WI38 (cell line): Measurements from ENCODE around the gene CUL7.

Experiments used
- H3K4me3 ChIP-seq: 2 replicates; pipeline ENCODE4 v1.5.1; 2011; ENCODE audit warnings: low read depth, mild to moderate bottlenecking, control low read depth, low read length
- TF ChIP-seq, protein P1 (sequence below): IDR thresholded peaks from 2 replicates; pipeline ENCODE4 v1.5.1; 2012; ENCODE audit warnings: low read depth, mild to moderate bottlenecking, control low read depth, low read length

The CUL7 gene

DNA sequence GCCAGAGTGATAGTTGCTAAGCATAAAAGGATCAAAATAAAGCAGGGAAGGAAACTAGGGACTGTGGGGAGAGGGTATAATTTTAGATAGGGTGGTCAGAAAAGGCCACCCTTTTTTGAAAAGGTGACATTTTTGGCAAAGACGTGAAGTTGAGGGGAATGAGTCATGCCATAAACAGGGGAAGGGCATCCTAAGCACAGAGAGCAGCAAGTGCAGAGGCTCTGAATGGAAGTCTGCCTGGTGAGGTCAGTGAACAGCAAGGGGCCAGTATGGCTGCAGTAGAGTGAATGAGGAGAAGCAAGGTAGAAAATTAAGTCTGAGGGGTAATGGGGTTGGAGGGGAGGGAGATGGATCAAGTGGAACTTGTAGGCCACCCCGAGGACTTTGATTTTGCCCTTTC is 8.2 kb upstream of the CUL7 start:
- TF ChIP-seq, protein P1, sequence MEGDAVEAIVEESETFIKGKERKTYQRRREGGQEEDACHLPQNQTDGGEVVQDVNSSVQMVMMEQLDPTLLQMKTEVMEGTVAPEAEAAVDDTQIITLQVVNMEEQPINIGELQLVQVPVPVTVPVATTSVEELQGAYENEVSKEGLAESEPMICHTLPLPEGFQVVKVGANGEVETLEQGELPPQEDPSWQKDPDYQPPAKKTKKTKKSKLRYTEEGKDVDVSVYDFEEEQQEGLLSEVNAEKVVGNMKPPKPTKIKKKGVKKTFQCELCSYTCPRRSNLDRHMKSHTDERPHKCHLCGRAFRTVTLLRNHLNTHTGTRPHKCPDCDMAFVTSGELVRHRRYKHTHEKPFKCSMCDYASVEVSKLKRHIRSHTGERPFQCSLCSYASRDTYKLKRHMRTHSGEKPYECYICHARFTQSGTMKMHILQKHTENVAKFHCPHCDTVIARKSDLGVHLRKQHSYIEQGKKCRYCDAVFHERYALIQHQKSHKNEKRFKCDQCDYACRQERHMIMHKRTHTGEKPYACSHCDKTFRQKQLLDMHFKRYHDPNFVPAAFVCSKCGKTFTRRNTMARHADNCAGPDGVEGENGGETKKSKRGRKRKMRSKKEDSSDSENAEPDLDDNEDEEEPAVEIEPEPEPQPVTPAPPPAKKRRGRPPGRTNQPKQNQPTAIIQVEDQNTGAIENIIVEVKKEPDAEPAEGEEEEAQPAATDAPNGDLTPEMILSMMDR = no peak
- H3K4me3 ChIP-seq = no peak overlapping the region

DNA sequence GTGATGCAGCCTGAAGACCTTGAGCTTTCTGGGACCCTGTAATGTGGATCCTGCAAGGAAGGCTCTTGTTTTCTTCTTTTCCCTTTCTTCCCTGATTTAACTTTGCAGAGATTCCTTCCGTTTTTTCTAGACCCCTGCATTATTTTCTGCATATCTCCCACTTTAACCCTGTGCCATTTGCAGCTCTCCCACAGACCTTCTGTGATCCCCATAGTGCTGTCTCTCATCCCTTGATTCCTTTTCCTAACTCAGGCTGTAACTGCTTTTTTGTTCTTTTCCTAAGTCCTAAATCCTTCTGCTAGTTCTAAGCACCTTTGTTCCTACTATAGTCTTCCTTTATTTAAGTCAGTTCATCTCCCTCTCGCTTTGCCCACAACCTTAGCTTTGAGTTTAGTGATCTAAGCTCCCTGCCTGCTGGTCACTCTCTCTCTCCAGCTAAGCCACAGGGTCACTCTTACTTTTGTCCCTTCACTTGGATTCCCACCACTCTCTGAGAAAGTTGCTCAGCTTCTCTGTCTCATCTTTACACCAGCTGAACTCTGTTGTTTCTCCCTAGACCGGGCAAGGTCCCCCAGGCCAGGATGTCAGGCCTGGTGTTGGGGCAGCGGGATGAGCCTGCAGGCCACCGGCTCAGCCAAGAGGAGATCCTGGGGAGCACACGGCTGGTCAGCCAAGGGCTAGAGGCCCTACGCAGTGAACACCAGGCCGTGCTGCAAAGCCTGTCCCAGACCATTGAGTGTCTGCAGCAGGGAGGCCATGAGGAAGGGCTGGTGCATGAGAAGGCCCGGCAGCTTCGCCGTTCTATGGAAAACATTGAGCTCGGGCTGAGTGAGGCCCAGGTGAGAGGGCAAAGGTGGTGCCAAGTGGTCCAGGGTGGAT is 7.3 kb upstream of the CUL7 start:
- H3K4me3 ChIP-seq = no peak overlapping the region
- TF ChIP-seq, protein P1 = no peak

DNA sequence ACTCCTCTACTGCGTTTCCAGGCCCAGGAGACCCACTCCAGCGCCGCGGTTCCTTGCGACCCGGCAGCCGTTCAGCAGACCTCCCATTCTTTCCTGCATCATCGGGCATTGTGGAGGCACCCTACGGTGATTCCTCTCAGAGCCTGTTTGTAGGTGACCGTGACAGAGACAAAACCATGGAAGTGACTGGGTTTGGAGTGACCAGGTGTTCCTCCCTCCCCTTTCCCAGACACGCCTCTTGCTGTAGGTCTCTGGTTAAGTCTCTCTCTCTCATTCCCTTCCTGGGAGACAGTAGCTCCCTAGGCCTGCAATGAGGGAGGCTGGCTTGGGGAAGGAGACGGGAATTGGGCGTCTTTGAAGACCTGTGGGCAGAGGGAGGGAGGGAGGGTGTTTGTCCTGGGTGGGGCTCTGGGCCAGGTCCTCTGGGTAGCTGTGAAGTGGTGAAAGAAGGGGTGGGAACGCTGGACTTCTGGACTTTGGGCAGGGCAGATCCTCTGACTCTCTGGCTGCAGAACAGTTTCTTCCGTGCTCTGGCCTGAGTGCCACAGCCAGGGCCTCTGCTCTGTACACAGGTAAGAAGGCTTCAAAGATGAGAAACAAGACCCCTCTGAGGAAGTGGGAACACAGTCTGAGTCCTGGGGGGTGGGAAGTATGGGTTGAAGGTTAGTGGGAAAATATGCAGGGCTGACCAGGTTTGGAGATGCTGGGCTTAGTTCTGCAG is 6.5 kb upstream of the CUL7 start:
- H3K4me3 ChIP-seq = peak overlapping the region; percentile 99
- TF ChIP-seq, protein P1 = no peak

DNA sequence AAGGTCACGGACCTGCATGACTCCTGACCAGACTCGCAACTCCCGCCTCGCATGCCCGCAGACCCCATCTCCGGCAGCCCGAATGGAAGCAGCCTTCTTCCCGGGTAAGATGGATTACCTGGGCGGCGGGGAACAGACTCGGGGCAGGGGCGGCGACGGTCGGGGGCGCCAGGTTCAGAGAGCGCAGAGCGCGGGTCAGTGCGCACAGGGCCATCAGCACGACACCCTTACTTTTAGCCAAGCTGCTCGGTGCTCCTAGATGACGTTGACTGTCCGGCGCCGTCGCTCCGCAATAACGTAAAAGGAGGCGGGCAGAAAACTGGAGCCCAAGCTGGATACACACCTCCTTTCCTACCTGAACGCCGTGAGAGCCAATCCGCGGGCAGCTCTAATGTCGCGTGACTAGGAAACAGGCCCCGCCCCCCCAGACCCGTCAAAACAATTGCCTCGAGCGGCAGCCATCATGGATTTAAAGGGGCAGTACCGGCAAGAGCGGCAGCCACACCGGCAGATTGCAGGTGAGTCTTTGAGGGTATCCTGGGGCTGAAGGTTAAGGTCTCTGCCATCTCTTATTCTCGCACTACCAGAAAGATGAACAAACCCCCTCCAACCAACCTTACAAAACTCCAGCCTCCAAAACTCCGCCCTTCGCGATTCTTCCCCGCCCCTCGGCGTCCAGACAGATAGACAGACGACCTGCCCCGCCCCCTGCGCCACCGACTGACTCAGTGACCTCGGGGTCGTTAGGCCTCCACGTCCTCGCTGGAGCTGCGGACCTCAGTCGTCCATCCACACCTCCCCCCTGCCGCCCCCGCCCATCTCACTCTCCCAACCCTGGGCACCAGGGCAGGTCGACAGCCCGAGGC is 5.8 kb upstream of the CUL7 start, which contains the start of the genes KLC4 and MRPL2:
Gene KLC4 (plus strand): TSS at position 464 of the 866 bp plus-strand sequence. CDS start 1,705 bp downstream, outside the sequence.
Gene MRPL2 (minus strand): TSS at position 267 of the 866 bp plus-strand sequence. CDS start 53 bp downstream, at position 214.
- TF ChIP-seq, protein P1 = no peak
- H3K4me3 ChIP-seq = peak within 1 kb of the TSS; percentile 99

DNA sequence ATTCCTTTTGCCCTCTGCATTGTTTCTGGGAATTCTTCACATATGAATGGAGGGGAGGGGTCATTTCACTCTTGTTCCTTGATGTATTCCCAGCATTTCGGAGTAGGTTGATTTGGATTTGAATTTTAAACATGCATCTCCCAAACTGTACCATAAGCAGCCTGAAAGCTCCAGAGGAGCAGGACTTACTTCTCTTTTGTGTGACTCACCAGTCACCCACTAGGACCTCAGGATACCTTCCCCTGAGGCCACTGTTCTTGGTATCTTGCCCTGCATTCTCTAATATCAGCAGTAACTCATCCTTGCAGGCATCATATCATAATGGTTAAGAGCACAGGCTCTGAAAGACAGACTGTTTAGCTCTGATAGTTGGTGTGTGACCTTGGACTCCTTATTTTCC is 4.9 kb upstream of the CUL7 start:
- H3K4me3 ChIP-seq = peak overlapping the region; percentile 99
- TF ChIP-seq, protein P1 = no peak

DNA sequence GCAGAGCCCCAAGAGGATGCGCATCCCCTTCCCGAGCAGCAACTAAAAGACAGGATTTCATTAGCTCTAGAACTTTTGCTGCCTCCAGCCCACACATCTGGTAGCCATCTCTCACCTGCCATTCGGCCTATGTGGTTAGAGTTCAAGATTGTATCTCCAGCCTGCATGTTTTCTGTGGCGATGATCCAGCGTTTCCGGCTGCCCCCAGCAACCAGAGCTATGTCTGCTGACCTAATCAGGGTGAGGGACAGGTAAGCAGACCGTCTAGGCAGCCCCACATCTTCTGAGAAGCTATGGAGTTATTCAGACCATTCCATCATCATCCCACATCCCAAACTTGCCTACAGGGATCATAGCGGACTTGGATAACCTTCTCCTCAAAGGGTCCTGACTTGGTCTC is 2.3 kb upstream of the CUL7 start:
- TF ChIP-seq, protein P1 = no peak
- no peak overlapping the region for H3K4me3 ChIP-seq
